KMS-11 (cell line): ENCODE data around the gene ATP8B1.

Source experiments
- H2AFZ ChIP-seq: fragments of 200-600 bp; sonication (generic); 2 replicates; pipeline ENCODE4 v1.6.1; 2016; ENCODE audit warnings: antibody characterized with exemption, mixed run types, low read depth
- H3K27ac ChIP-seq: fragments of 200-600 bp; sonication (generic); 2 replicates; pipeline ENCODE4 v1.6.1; 2016; ENCODE audit warnings: mild to moderate bottlenecking, mixed run types
- H3K27me3 ChIP-seq: fragments of 200-600 bp; sonication (generic); 2 replicates; pipeline ENCODE4 v1.6.1; 2017; ENCODE audit warnings: mild to moderate bottlenecking, low read depth, mixed run types, moderate library complexity; ENCODE audit not compliant: insufficient read depth
- H3K36me3 ChIP-seq: fragments of 200-600 bp; sonication (generic); 2 replicates; pipeline ENCODE4 v1.6.1; 2017; ENCODE audit warnings: mild to moderate bottlenecking, mixed run types; ENCODE audit not compliant: insufficient read depth
- H3K4me1 ChIP-seq: fragments of 200-600 bp; sonication (generic); 2 replicates; pipeline ENCODE4 v1.6.1; 2016; ENCODE audit warnings: mild to moderate bottlenecking, low read depth, mixed run types; ENCODE audit not compliant: poor library complexity, severe bottlenecking
- H3K4me2 ChIP-seq: fragments of 200-600 bp; sonication (generic); 2 replicates; pipeline ENCODE4 v1.7.0; 2016; ENCODE audit warnings: mild to moderate bottlenecking, mixed run types
- H3K4me3 ChIP-seq: fragments of 200-600 bp; sonication (generic); IDR thresholded peaks from 2 replicates; pipeline ENCODE4 v1.6.1; 2017; ENCODE audit warnings: low read depth, low read length, mixed read lengths; ENCODE audit not compliant: insufficient read depth
- H3K79me2 ChIP-seq: fragments of 200-600 bp; sonication (generic); 2 replicates; pipeline ENCODE4 v1.6.1; 2016; ENCODE audit warnings: low read depth, mixed run types; ENCODE audit not compliant: insufficient read depth
- H3K9ac ChIP-seq: fragments of 200-600 bp; sonication (generic); 2 replicates; pipeline ENCODE4 v1.6.1; 2016; ENCODE audit warnings: mild to moderate bottlenecking, mixed run types
- H4K20me1 ChIP-seq: fragments of 200-600 bp; sonication (generic); 2 replicates; pipeline ENCODE4 v1.6.1; 2016; ENCODE audit warnings: mild to moderate bottlenecking, mixed run types; ENCODE audit not compliant: insufficient read depth
- TF ChIP-seq, protein P1 (sequence below): fragments of 200-600 bp; sonication (generic); conservative IDR thresholded peaks from 2 replicates; pipeline ENCODE4 v1.6.1; 2017; ENCODE audit warnings: low read depth, mild to moderate bottlenecking, antibody characterized with exemption, low read length, moderate library complexity, mixed read lengths

The ATP8B1 gene

DNA sequence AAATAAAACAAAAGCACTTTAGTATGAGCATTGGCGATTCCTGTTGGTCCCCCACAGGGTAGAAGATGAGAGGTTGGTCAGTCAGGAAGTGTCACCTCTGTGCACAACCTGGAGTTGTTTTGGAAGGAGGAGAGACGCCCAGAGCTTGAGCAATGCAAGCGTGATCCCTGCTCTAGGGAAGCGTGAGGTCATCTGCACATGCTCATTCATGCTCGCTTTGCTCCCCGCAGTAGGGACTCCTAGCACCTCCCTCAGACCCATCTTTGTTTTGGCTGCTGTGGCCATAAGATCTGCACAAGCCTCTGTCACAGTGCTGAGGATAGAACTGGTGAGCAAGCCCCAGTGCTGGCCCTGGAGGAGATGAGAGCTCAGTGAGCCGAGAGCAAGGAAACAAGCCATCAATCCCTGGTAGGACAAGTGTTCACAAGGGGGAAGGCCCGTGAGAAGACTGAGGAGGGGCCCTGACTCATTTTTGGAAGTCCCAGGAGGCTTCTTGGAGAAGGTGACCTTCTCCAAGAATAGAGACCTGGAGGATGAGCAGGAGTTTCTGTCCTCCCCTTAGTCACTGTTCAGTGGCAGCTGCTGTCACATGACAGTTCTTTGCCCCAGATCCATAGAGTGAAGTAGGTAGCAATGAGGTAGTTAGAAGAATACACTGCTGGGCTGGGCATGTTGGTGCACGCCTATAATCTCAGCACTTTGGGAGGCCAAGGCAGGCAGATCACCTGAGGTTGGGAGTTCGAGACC is 13.3 kb upstream of the ATP8B1 start:
- Histone ChIP-seq H3K4me2 (no peak overlapping the region), H3K27ac (no peak overlapping the region), H3K27me3 (no peaks in the 10 kb centered on the region), H3K36me3 (no peaks in the 10 kb centered on the region), H4K20me1 (no peaks in the 10 kb centered on the region), H3K4me3 (no peak overlapping the region), H3K9ac (no peak overlapping the region), H2AFZ (no peak overlapping the region), H3K4me1 (peaks cover 24% of the 10 kb centered on the region), H3K79me2 (no peaks in the 10 kb centered on the region)
- TF ChIP-seq, protein P1, sequence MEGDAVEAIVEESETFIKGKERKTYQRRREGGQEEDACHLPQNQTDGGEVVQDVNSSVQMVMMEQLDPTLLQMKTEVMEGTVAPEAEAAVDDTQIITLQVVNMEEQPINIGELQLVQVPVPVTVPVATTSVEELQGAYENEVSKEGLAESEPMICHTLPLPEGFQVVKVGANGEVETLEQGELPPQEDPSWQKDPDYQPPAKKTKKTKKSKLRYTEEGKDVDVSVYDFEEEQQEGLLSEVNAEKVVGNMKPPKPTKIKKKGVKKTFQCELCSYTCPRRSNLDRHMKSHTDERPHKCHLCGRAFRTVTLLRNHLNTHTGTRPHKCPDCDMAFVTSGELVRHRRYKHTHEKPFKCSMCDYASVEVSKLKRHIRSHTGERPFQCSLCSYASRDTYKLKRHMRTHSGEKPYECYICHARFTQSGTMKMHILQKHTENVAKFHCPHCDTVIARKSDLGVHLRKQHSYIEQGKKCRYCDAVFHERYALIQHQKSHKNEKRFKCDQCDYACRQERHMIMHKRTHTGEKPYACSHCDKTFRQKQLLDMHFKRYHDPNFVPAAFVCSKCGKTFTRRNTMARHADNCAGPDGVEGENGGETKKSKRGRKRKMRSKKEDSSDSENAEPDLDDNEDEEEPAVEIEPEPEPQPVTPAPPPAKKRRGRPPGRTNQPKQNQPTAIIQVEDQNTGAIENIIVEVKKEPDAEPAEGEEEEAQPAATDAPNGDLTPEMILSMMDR: no peak

DNA sequence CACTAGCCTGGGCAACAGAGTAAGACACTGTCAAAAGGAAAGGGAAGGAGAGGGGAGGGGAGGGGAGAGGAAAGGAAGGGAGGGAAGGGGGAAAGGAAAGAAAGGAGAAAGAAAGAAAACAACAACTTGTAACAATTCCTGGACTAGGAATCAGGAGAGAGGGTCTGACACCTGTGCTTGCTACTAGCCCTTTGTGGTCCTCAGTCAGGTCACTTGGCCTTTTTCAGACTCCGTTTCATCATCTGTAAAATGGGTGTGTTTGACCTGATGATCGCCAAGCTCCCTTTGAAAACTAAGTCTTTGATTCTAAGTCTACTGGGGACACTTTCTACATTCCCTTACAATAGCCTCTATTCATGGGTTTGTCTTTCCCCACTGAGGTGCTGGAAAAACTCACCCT is 11.4 kb upstream of the ATP8B1 start:
- Histone ChIP-seq H3K9ac (no peak overlapping the region), H3K4me3 (no peak overlapping the region), H3K79me2 (no peaks in the 10 kb centered on the region), H4K20me1 (no peaks in the 10 kb centered on the region), H3K4me1 (peaks cover 6% of the 10 kb centered on the region), H2AFZ (no peak overlapping the region), H3K4me2 (no peak overlapping the region), H3K36me3 (no peaks in the 10 kb centered on the region), H3K27ac (no peak overlapping the region), H3K27me3 (no peaks in the 10 kb centered on the region)
- TF ChIP-seq, protein P1: no peak

DNA sequence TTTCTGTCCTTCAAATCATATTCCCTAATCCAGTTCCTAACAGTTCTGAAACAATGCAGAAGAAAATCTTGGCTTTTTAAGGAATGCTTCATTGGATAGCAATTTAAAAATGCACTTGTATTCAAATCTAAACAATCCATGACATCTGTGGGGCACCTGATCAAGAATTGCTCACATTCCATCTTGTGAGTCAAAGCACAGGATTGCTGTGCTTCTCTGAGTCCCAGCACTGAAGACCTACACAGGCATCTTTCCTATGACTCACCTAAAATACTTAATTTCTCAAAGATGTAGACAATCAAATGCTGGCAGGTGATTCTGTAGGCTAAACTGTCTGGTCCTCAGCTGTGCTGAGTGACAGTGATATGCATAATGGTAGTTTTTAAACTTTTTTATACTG is 10.1 kb upstream of the ATP8B1 start:
- H3K27ac ChIP-seq: no peak overlapping the region
- H4K20me1 ChIP-seq: no peaks in the 10 kb centered on the region
- no peak overlapping the region for H3K4me2 ChIP-seq
- H2AFZ ChIP-seq: no peak overlapping the region
- H3K27me3 ChIP-seq: no peaks in the 10 kb centered on the region
- TF ChIP-seq, protein P1: no peak
- H3K4me1 ChIP-seq: no peaks in the 10 kb centered on the region
- H3K4me3 ChIP-seq: no peak overlapping the region
- no peaks in the 10 kb centered on the region for H3K36me3 ChIP-seq
- no peaks in the 10 kb centered on the region for H3K79me2 ChIP-seq
- H3K9ac ChIP-seq: no peak overlapping the region

DNA sequence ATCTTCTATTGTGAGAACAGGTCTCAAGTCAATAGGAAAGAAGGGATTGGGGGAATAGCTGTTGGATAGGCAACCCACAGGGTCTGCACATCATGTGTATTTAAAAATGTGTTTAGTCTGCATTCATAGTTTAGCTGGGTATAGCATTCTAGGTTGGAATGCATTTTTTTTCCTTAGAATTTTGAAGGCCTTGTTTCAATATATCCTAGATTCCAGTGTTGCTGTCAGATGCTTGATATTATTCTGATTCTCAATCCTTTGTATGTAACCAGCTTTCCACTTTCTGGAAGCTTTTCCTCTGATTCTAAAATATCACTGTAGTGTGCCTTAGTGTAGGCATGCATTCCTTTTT is 9.0 kb upstream of the ATP8B1 start:
- no peaks in the 10 kb centered on the region for H3K36me3 ChIP-seq
- TF ChIP-seq, protein P1: no peak

More for the DNA sequence above, 9.0 kb upstream of the ATP8B1 start:
- Histone ChIP-seq H3K27me3 (no peaks in the 10 kb centered on the region), H3K9ac (no peak overlapping the region), H3K4me3 (no peak overlapping the region), H3K27ac (no peak overlapping the region), H2AFZ (no peak overlapping the region), H3K4me2 (no peak overlapping the region), H3K79me2 (no peaks in the 10 kb centered on the region), H4K20me1 (no peaks in the 10 kb centered on the region), H3K4me1 (no peaks in the 10 kb centered on the region)
